ENCODE measurements around the gene AMOTL2.

Gene AMOTL2

GRCh38 chr3:134314588-134315285, 59.5 kb downstream of the AMOTL2 start:
- Histone ChIP-seq H3K9ac (ENCODE audit: low read length) (no peak overlapping the region), H2AFZ (ENCODE audit: low read depth, low read length) (no peak overlapping the region), H4K20me1 (ENCODE audit: insufficient read depth, low read length) (no peaks in the 10 kb centered on the region), H3K9me3 (ENCODE audit: insufficient read depth, low read length) (no peaks in the 10 kb centered on the region), H3K4me1 (ENCODE audit: low read length) (no peaks in the 10 kb centered on the region), H3K4me3 (ENCODE audit: low read length) (no peak overlapping the region), H3K27me3 (ENCODE audit: low read depth, low read length) (0 out of 2 replicates have a peak, but pooled peaks cover 3% of the 10 kb centered on the region), H3K4me2 (ENCODE audit: low read length) (no peak overlapping the region), H3K79me2 (ENCODE audit: low read length) (no peaks in the 10 kb centered on the region), H3K27ac (ENCODE audit: low read length) (no peak overlapping the region), H3K36me3 (replicated peaks; ENCODE audit: low read depth, low read length) (no peaks in the 10 kb centered on the region)
- TF ChIP-seq EZH2phosphoT487 (IDR thresholded peaks at IDR 0.05; ENCODE audit: low read depth) (no peak), CTCF (IDR thresholded peaks at IDR 0.05; ENCODE audit: low read depth, low read length) (no peak)

- no peak for TF ChIP-seq CTCF (IDR thresholded peaks at IDR 0.05; ENCODE audit: low read depth, low read length)
- TF ChIP-seq EZH2phosphoT487 (IDR thresholded peaks at IDR 0.05; ENCODE audit: low read depth) = no peak
- Histone ChIP-seq H3K4me2 (ENCODE audit: low read length) (no peak overlapping the region), H3K36me3 (replicated peaks; ENCODE audit: low read depth, low read length) (no peaks in the 10 kb centered on the region), H3K27me3 (ENCODE audit: low read depth, low read length) (0 out of 2 replicates have a peak, but pooled peaks cover 3% of the 10 kb centered on the region), H3K79me2 (ENCODE audit: low read length) (no peaks in the 10 kb centered on the region), H3K4me1 (ENCODE audit: low read length) (no peaks in the 10 kb centered on the region), H4K20me1 (ENCODE audit: insufficient read depth, low read length) (no peaks in the 10 kb centered on the region), H3K9me3 (ENCODE audit: insufficient read depth, low read length) (no peaks in the 10 kb centered on the region), H3K4me3 (ENCODE audit: low read length) (no peak overlapping the region), H3K9ac (ENCODE audit: low read length) (no peak overlapping the region), H3K27ac (ENCODE audit: low read length) (no peak overlapping the region), H2AFZ (ENCODE audit: low read depth, low read length) (no peak overlapping the region)
Measured at GRCh38 chr3:134313847-134314587, 60.2 kb downstream of the AMOTL2 start.

GRCh38 chr3:134312873-134313846, 61.1 kb downstream of the AMOTL2 start:
- Histone ChIP-seq H2AFZ (ENCODE audit: low read depth, low read length) (no peak overlapping the region), H3K4me3 (ENCODE audit: low read length) (no peak overlapping the region), H3K27me3 (ENCODE audit: low read depth, low read length) (0 out of 2 replicates have a peak, but pooled peaks cover 3% of the 10 kb centered on the region)

More at GRCh38 chr3:134312873-134313846, 61.1 kb downstream of the AMOTL2 start:
- Histone ChIP-seq H3K36me3 (replicated peaks; ENCODE audit: low read depth, low read length) (no peaks in the 10 kb centered on the region), H3K79me2 (ENCODE audit: low read length) (no peaks in the 10 kb centered on the region), H4K20me1 (ENCODE audit: insufficient read depth, low read length) (no peaks in the 10 kb centered on the region), H3K9me3 (ENCODE audit: insufficient read depth, low read length) (no peaks in the 10 kb centered on the region), H3K4me2 (ENCODE audit: low read length) (no peak overlapping the region), H3K4me1 (ENCODE audit: low read length) (peaks cover under 1% of the 10 kb centered on the region; the same call in 1 of the 2 replicates), H3K27ac (ENCODE audit: low read length) (no peak overlapping the region), H3K9ac (ENCODE audit: low read length) (no peak overlapping the region)
- TF ChIP-seq EZH2phosphoT487 (IDR thresholded peaks at IDR 0.05; ENCODE audit: low read depth) (no peak), CTCF (IDR thresholded peaks at IDR 0.05; ENCODE audit: low read depth, low read length) (no peak)

All from OCI-LY3 (cell line).